ENCODE results near the gene SAXO1. TPM values are rescaled to one million over a fixed set of nuclear protein-coding genes. Genes with fewer than 3 reads are reported as not detected.

The SAXO1 gene
- total RNA-seq, 4 donors from 2014 or later: 0.05 to 1.5 (median 0.14) TPM

- Histone ChIP-seq H3K36me3 (no peaks in the 10 kb centered on the region), H3K9me3 (no peaks in the 10 kb centered on the region), H3K27ac (no peak overlapping the region), H3K4me1 (no peaks in the 10 kb centered on the region), H3K27me3 (no peaks in the 10 kb centered on the region), H3K4me3 (no peak overlapping the region)
- no peak for DNase-seq (ENCODE audit: low spot score in 2 of 2)
- 70% methylated on average over 1 of the region's 1 CpG for WGBS
- no peak for TF ChIP-seq POLR2A (IDR thresholded peaks at IDR 0.05)
- no peak for TF ChIP-seq CTCF (IDR thresholded peaks at IDR 0.05)
- no peak for TF ChIP-seq EP300 (IDR thresholded peaks at IDR 0.05)
- TF ChIP-seq POLR2AphosphoS5 (IDR thresholded peaks at IDR 0.05): no peak
These were observed 144.7 kb downstream of the SAXO1 start for GRCh38 chr9:18888290-18888689.

- Histone ChIP-seq H3K4me1 (no peaks in the 10 kb centered on the region), H3K27me3 (no peaks in the 10 kb centered on the region), H3K36me3 (no peaks in the 10 kb centered on the region), H3K27ac (no peak overlapping the region), H3K4me3 (no peak overlapping the region), H3K9me3 (no peaks in the 10 kb centered on the region)
- no peak for DNase-seq (ENCODE audit: low spot score in 2 of 2)
- TF ChIP-seq CTCF (IDR thresholded peaks at IDR 0.05) (no peak), POLR2A (IDR thresholded peaks at IDR 0.05) (no peak), POLR2AphosphoS5 (IDR thresholded peaks at IDR 0.05) (no peak), EP300 (IDR thresholded peaks at IDR 0.05) (no peak)
- WGBS: 100% methylated on average over 1 of the region's 1 CpG
These were observed 145.5 kb downstream of the SAXO1 start for GRCh38 chr9:18887546-18887945.

GRCh38 chr9:18881758-18882157 lies 151.3 kb downstream of the SAXO1 start:
- 73% methylated on average over 2 of the region's 2 CpGs for WGBS
- Histone ChIP-seq H3K27me3 (no peaks in the 10 kb centered on the region), H3K9me3 (no peaks in the 10 kb centered on the region), H3K36me3 (no peaks in the 10 kb centered on the region), H3K4me3 (no peak overlapping the region), H3K4me1 (no peaks in the 10 kb centered on the region), H3K27ac (no peak overlapping the region)
- TF ChIP-seq EP300 (IDR thresholded peaks at IDR 0.05): no peak
- TF ChIP-seq POLR2A (IDR thresholded peaks at IDR 0.05): no peak
- TF ChIP-seq POLR2AphosphoS5 (IDR thresholded peaks at IDR 0.05): no peak
- TF ChIP-seq CTCF (IDR thresholded peaks at IDR 0.05): no peak
- DNase-seq (ENCODE audit: low spot score in 2 of 2): no peak

- no peak for TF ChIP-seq EP300 (IDR thresholded peaks at IDR 0.05)
- no peak for TF ChIP-seq POLR2AphosphoS5 (IDR thresholded peaks at IDR 0.05)
- DNase-seq (ENCODE audit: low spot score in 2 of 2): no peak
- Histone ChIP-seq H3K4me1 (no peaks in the 10 kb centered on the region), H3K27me3 (no peaks in the 10 kb centered on the region), H3K36me3 (no peaks in the 10 kb centered on the region), H3K27ac (no peak overlapping the region), H3K4me3 (no peak overlapping the region), H3K9me3 (no peaks in the 10 kb centered on the region)
- WGBS: 84% methylated on average over 3 of the region's 3 CpGs
These were observed 155.0 kb downstream of the SAXO1 start for GRCh38 chr9:18877984-18878383.

Other genes starting within 250 kb of the SAXO1 start
- gene RRAGA, start 16.2 kb upstream of the SAXO1 start, total RNA-seq: 10 to 100 TPM; 37.4 to 61.6 (median 57.8) TPM
- 10 to 100 TPM in 2 of 4 donors, 1 to 10 TPM in 2; 5.6 to 13.7 (median 10.6) TPM for gene HAUS6, start 69.7 kb upstream of the SAXO1 start, total RNA-seq
- 100 to 1,000 TPM; 124 to 445 (median 162) TPM for gene PLIN2, start 94.3 kb upstream of the SAXO1 start, total RNA-seq
- gene DENND4C, start 197.5 kb upstream of the SAXO1 start, total RNA-seq: 100 to 1,000 TPM in 1 of 4 donors, 10 to 100 TPM in 3; 69.0 to 211 (median 94.8) TPM

All from suprapubic skin (tissue), 4 donors.